ENCODE data around the gene GEN1.

GEN1 gene

DNA sequence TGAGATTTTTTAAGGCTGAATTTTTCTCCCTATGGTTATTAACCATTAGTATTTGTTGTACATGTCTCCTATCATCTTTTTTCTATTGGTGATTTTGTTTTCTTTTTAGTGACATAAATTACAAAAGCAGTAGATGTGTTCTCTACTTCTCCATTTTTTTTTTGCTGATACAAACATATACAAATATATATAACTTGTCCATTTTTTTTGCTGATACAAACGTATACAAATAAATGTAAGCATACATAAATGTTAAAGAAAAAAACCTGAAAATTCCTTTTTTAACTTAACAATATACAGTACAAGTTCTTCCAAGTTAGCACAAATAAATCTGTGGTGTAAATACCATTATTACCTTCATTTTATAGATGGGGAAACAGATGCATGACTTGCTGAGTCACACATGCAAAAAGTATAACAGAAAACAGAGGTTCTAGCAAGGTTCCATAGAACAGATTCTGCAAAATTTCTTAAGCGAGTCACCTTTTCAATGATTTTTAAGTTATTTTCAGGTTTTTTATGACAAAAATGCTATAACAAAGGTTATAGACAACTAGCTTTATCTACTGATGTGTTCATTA, 64.4 kb downstream of the GEN1 start:
- no peak overlapping the region for H3K27ac ChIP-seq (ENCODE audit: low read length)
- no peak overlapping the region for H3K4me2 ChIP-seq (ENCODE audit: low read depth, low read length)

DNA sequence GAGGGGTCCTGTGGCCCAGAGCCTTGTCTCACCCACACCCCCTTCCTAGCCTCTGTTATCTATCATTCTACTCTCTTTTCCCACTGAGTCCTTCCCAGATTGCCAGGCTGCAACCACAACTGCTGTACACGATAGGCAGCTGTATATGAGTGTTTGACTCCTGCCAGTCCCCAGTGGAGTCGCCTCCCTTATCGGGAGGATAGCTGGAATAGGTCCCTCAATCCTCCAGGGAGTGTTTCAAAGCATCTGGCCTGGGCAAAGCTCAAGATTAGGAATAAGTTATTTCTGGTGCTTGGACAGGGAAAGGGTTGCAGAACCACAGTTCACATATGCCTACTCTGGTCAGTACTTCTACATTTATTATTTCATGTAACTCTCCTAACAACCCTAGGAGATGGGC, 67.1 kb downstream of the GEN1 start:
- H3K4me2 ChIP-seq (ENCODE audit: low read depth, low read length), result no peak overlapping the region
- no peaks in the 10 kb centered on the region for H4K20me1 ChIP-seq (ENCODE audit: insufficient read depth, low read length)
- H3K4me3 ChIP-seq (ENCODE audit: low read length), result no peak overlapping the region
- H3K9me2 ChIP-seq (replicated peaks; ENCODE audit: insufficient read depth, low read length), result no peaks in the 10 kb centered on the region
- H3F3A ChIP-seq (ENCODE audit: insufficient read depth, low read length), result no peaks in the 10 kb centered on the region
- TF ChIP-seq EZH2phosphoT487 (IDR thresholded peaks at IDR 0.05; ENCODE audit: low read length) (no peak), EZH2 (optimal IDR thresholded peaks at IDR 0.05; ENCODE audit: low read depth, low read length) (no peak)
- TF ChIP-seq, protein P1, sequence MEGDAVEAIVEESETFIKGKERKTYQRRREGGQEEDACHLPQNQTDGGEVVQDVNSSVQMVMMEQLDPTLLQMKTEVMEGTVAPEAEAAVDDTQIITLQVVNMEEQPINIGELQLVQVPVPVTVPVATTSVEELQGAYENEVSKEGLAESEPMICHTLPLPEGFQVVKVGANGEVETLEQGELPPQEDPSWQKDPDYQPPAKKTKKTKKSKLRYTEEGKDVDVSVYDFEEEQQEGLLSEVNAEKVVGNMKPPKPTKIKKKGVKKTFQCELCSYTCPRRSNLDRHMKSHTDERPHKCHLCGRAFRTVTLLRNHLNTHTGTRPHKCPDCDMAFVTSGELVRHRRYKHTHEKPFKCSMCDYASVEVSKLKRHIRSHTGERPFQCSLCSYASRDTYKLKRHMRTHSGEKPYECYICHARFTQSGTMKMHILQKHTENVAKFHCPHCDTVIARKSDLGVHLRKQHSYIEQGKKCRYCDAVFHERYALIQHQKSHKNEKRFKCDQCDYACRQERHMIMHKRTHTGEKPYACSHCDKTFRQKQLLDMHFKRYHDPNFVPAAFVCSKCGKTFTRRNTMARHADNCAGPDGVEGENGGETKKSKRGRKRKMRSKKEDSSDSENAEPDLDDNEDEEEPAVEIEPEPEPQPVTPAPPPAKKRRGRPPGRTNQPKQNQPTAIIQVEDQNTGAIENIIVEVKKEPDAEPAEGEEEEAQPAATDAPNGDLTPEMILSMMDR (IDR thresholded peaks at IDR 0.05; ENCODE audit: low read length), result no peak
- H3K9me3 ChIP-seq (replicated peaks; ENCODE audit: insufficient read depth, low read length), result no peaks in the 10 kb centered on the region
- H3K79me2 ChIP-seq (ENCODE audit: low read length), result no peaks in the 10 kb centered on the region
- H3K27ac ChIP-seq (ENCODE audit: low read length), result no peak overlapping the region
- no peaks in the 10 kb centered on the region for H3K4me1 ChIP-seq (ENCODE audit: low read length)
- no peaks in the 10 kb centered on the region for H3K36me3 ChIP-seq (replicated peaks; ENCODE audit: insufficient read depth, low read length)
- no peak overlapping the region for H2AFZ ChIP-seq (ENCODE audit: low read length)
- H3K27me3 ChIP-seq (replicated peaks; ENCODE audit: insufficient read depth, low read length), result no peaks in the 10 kb centered on the region
- no peak overlapping the region for H3K9ac ChIP-seq (ENCODE audit: low read length)
- no peak for DNase-seq

More for the DNA sequence above, 64.4 kb downstream of the GEN1 start:
- H3K27me3 ChIP-seq (replicated peaks; ENCODE audit: insufficient read depth, low read length), result no peaks in the 10 kb centered on the region
- no peaks in the 10 kb centered on the region for H4K20me1 ChIP-seq (ENCODE audit: insufficient read depth, low read length)
- no peak overlapping the region for H2AFZ ChIP-seq (ENCODE audit: low read length)
- no peaks in the 10 kb centered on the region for H3K36me3 ChIP-seq (replicated peaks; ENCODE audit: insufficient read depth, low read length)
- no peak overlapping the region for H3K4me3 ChIP-seq (ENCODE audit: low read length)
- H3F3A ChIP-seq (ENCODE audit: insufficient read depth, low read length), result peaks cover 8% of the 10 kb centered on the region; the same call in 1 of the 2 replicates
- TF ChIP-seq, protein P1 (IDR thresholded peaks at IDR 0.05; ENCODE audit: low read length), result no peak
- no peaks in the 10 kb centered on the region for H3K79me2 ChIP-seq (ENCODE audit: low read length)
- peaks cover 12% of the 10 kb centered on the region for H3K4me1 ChIP-seq (ENCODE audit: low read length)
- DNase-seq, result no peak
- H3K9me2 ChIP-seq (replicated peaks; ENCODE audit: insufficient read depth, low read length), result no peaks in the 10 kb centered on the region
- no peaks in the 10 kb centered on the region for H3K9me3 ChIP-seq (replicated peaks; ENCODE audit: insufficient read depth, low read length)
- H3K9ac ChIP-seq (ENCODE audit: low read length), result no peak overlapping the region

DNA sequence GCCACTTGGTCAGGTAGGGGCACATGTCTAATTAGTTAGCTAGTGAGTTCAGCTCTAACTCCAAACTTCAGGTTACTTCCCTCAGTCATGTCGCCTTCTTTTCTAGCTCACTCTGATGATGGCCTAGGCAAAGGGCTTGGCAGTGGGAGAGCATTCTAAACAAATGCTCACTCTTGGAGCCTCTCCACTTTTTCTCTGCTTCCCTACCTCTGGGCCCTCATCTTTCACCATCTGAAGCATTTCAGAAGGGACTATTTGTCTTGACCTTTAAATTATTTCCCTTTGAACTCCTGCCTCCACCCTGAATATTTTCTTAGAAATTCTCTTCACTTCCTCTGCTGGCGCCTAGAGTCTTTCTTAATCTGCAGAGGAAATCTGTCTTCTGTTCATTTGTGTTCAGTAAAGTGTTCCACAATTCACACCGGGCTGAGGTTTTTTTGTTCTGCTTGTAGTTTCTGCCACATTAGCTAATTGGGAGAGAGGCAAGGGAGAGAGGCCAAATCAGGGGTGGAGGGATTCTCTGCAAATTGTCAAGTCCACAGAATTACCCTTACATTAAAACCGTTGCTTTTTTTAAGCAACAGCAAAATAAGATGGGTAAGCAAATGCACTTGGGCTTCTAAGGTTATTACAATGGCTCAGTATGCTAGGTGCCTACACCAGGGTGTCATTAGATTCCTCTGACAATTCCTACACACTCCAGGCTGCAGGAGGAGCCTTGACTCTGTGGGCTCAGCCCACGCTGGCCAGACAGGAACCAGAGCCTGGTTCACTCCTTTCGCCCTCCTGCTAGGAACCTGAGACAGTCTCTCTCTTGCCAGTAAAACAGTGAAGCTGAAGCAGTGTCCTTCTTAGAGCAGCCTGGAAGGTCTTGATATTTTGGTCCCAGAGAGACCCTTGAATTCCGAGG, 67.9 kb downstream of the GEN1 start:
- Histone ChIP-seq H3K9me3 (replicated peaks; ENCODE audit: insufficient read depth, low read length) (no peaks in the 10 kb centered on the region), H3K36me3 (replicated peaks; ENCODE audit: insufficient read depth, low read length) (no peaks in the 10 kb centered on the region), H3K4me2 (ENCODE audit: low read depth, low read length) (no peak overlapping the region), H2AFZ (ENCODE audit: low read length) (no peak overlapping the region), H3F3A (ENCODE audit: insufficient read depth, low read length) (no peaks in the 10 kb centered on the region), H3K4me3 (ENCODE audit: low read length) (no peak overlapping the region), H3K27ac (ENCODE audit: low read length) (no peak overlapping the region), H3K79me2 (ENCODE audit: low read length) (no peaks in the 10 kb centered on the region), H3K4me1 (ENCODE audit: low read length) (no peaks in the 10 kb centered on the region), H4K20me1 (ENCODE audit: insufficient read depth, low read length) (no peaks in the 10 kb centered on the region), H3K27me3 (replicated peaks; ENCODE audit: insufficient read depth, low read length) (no peaks in the 10 kb centered on the region), H3K9ac (ENCODE audit: low read length) (no peak overlapping the region), H3K9me2 (replicated peaks; ENCODE audit: insufficient read depth, low read length) (no peaks in the 10 kb centered on the region)
- TF ChIP-seq, protein P1 (IDR thresholded peaks at IDR 0.05; ENCODE audit: low read length), result no peak
- no peak for DNase-seq

Measured in MM.1S (cell line).